Lung (tissue), 12 donors: ENCODE data around the gene MYL7. TPM values are rescaled to one million over a fixed set of nuclear protein-coding genes. Genes with fewer than 3 reads are reported as not detected.

ENCODE experiments used
- ATAC-seq: fragments of 200-7000 bp; cut with Tn5 transposase; one replicate; pipeline ENCODE4 v1.9.1; 2020; ENCODE audit warnings: moderate number of reproducible peaks; ENCODE audit not compliant: insufficient read depth, low FRiP score
- DNase-seq, 3 donors: peaks; one replicate each; pipeline ENCODE4 v3.0.0-alpha.2; 2013 to 2017
- H3K27ac ChIP-seq, 2 donors: one replicate each; pipeline ENCODE4 v1.5.1; 2013; ENCODE audit warnings: mild to moderate bottlenecking in 2 of 2, moderate library complexity in 2 of 2, control low read depth in 1 of 2, inconsistent platforms in 1 of 2, low read depth in 1 of 2, low read length in 1 of 2
- H3K27me3 ChIP-seq, 3 donors: one replicate each; pipeline ENCODE4 v1.5.1; 2013; ENCODE audit warnings: low read length in 2 of 3; ENCODE audit not compliant: control insufficient read depth in 3 of 3, insufficient read depth in 3 of 3
- H3K36me3 ChIP-seq, 4 donors: one replicate each; pipeline ENCODE4 v1.5.1; 2013; ENCODE audit warnings: low read length in 4 of 4, mild to moderate bottlenecking in 1 of 4, moderate library complexity in 1 of 4; ENCODE audit not compliant: control insufficient read depth in 4 of 4, insufficient read depth in 4 of 4
- H3K4me1 ChIP-seq, 5 donors: one replicate each; pipeline ENCODE4 v1.5.1; 2013; ENCODE audit warnings: low read length in 5 of 5, mild to moderate bottlenecking in 2 of 5, moderate library complexity in 1 of 5; ENCODE audit not compliant: control insufficient read depth in 5 of 5, insufficient read depth in 5 of 5
- H3K4me3 ChIP-seq: one replicate; pipeline ENCODE4 v1.5.1; 2013; ENCODE audit warnings: mild to moderate bottlenecking, control low read depth, moderate library complexity
- H3K9ac ChIP-seq, 2 donors: one replicate each; pipeline ENCODE4 v1.5.1; 2013; ENCODE audit warnings: low read length in 2 of 2, control low read depth in 1 of 2; ENCODE audit not compliant: insufficient read depth in 1 of 2
- H3K9me3 ChIP-seq, 4 donors: one replicate each; pipeline ENCODE4 v1.5.1; 2013; ENCODE audit warnings: low read length in 3 of 4, mild to moderate bottlenecking in 1 of 4, moderate library complexity in 1 of 4; ENCODE audit not compliant: control insufficient read depth in 4 of 4, insufficient read depth in 3 of 4
- CTCF ChIP-seq: IDR thresholded peaks from 2 replicates; pipeline ENCODE4 v1.5.1; 2012; ENCODE audit warnings: mild to moderate bottlenecking; ENCODE audit errors: control extremely low read depth, extremely low read depth
- WGBS, 2 donors: extraction: QIAGEN DNeasy Blood & Tissue Kit; methylation state at CpG; one replicate each; pipeline ENCODE4 v1.1.7; 2013; 5-methylcytosine and 5-hydroxymethylcytosine counted together
- polyA plus RNA-seq, 2 donors: library from polyadenylated mRNA; stranded (reverse); fragments of 200-250 nt; gene quantifications; one replicate each; pipeline ENCODE4 v1.2.1, GENCODE V29; 2013
- total RNA-seq, 2 donors: library from RNA; depleted of rRNA in 1 of 2; stranded (reverse); fragments of >200 nt in 1 of 2; gene quantifications; one replicate each; pipeline ENCODE4 v1.2.1, GENCODE V29; 2014 to 2021
- donor health status: control.
- donor health status: control.
- donor health status: Bipolar disorder and iron deficiency.
- donor health status: healthy.
- donor health status: DM: yes; HTN: yes; CAD: no.

Gene MYL7
- total and polyA plus RNA-seq, 4 donors, result 0.08 to 13.0 TPM; not detected in 2

GRCh38 chr7:44157116-44158080 is 16.3 kb upstream of the MYL7 start:
- no peaks in the 10 kb centered on the region for H3K4me1 ChIP-seq
- no peaks in the 10 kb centered on the region for H3K9me3 ChIP-seq
- no peaks in the 10 kb centered on the region for H3K27me3 ChIP-seq
- no peaks in the 10 kb centered on the region for H3K36me3 ChIP-seq
- ATAC-seq, result no peak
- no peak overlapping the region for H3K27ac ChIP-seq
- no peak overlapping the region for H3K4me3 ChIP-seq
- no peak overlapping the region for H3K9ac ChIP-seq
- TF ChIP-seq CTCF, result no peak
- 83 to 86% methylated on average over 15 of the region's 15 CpGs for WGBS, 2 donors
- no peak for DNase-seq

- ATAC-seq (no peak), DNase-seq (no peak)
- no peaks in the 10 kb centered on the region for H3K4me1 ChIP-seq
- 79 to 91% methylated on average over 4 of the region's 4 CpGs for WGBS, 2 donors
- no peak for TF ChIP-seq CTCF
- no peak overlapping the region for H3K9ac ChIP-seq
- H3K36me3 ChIP-seq, result no peaks in the 10 kb centered on the region
- no peaks in the 10 kb centered on the region for H3K27me3 ChIP-seq
- H3K9me3 ChIP-seq, result no peaks in the 10 kb centered on the region
- no peak overlapping the region for H3K27ac ChIP-seq
- no peak overlapping the region for H3K4me3 ChIP-seq
These were observed 15.4 kb upstream of the MYL7 start for GRCh38 chr7:44156453-44157010.

GRCh38 chr7:44155191-44156185 is 14.4 kb upstream of the MYL7 start:
- H3K9ac ChIP-seq, result no peak overlapping the region
- no peaks in the 10 kb centered on the region for H3K9me3 ChIP-seq
- TF ChIP-seq CTCF, result no peak
- WGBS, 2 donors, result 84 to 91% methylated on average over 8 of the region's 8 CpGs
- no peaks in the 10 kb centered on the region for H3K27me3 ChIP-seq
- H3K4me3 ChIP-seq, result no peak overlapping the region
- ATAC-seq, result no peak
- peaks cover 0 to 3% (median 2%) of the 10 kb centered on the region in 5 donors for H3K4me1 ChIP-seq
- DNase-seq, result no peak
- H3K27ac ChIP-seq, result no peak overlapping the region
- H3K36me3 ChIP-seq, result no peaks in the 10 kb centered on the region
